Measurements from ENCODE around the gene ABI3BP. TPM values are rescaled to one million over a fixed set of nuclear protein-coding genes. Genes with fewer than 3 reads are reported as not detected.

ABI3BP gene
- total RNA-seq, 2 experiments from 2014 or later: not detected

DNA sequence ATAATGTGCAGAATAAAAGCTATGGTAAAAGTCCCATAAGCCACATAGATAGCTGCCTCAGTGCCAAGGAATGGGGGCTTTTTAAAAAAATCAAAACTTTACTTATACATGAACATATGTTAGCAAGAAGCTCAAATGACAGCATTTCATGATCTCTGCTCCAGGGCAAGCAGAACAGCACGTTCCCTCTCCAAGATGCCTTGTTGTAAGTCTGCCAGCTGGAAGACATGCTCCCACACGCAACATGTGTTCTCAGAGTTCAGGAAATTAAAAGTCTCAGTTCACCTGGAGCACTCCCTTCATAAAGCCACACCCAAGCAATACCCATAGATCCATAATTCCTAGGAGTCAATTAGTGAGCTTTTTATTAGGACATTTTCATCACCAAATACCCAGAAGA is 52.2 kb downstream of the ABI3BP start:
- Histone ChIP-seq H3K9me3 (ENCODE audit: control insufficient read depth in 1 of 2, insufficient read depth in 1 of 2, low read length in 2 of 2) (no peaks in the 10 kb centered on the region), H3K36me3 (ENCODE audit: insufficient read depth, low read length) (no peaks in the 10 kb centered on the region), H3K27ac (ENCODE audit: low read depth in 1 of 2, low read length in 2 of 2) (no peak overlapping the region), H3K27me3 (ENCODE audit: control insufficient read depth in 1 of 2, insufficient read depth in 2 of 2, low read length in 2 of 2) (no peaks in the 10 kb centered on the region), H3K4me3 (ENCODE audit: low read length) (no peak overlapping the region), H3K4me1 (ENCODE audit: insufficient read depth, low read length) (no peaks in the 10 kb centered on the region)
- intact Hi-C loops (cut with DNase I, micrococcal nuclease): no loop called here
- DNase-seq: no peak
- ATAC-seq (ENCODE audit: poor library complexity): no peak
- Mint-ChIP-seq H3K9me3 (no peaks in the 10 kb centered on the region), H3K36me3 (ENCODE audit: low read depth) (no peaks in the 10 kb centered on the region), H3K4me3 (no peak overlapping the region), H3K27me3 (peaks cover 39% of the 10 kb centered on the region), H3K4me1 (ENCODE audit: low read depth) (no peaks in the 10 kb centered on the region), H3K27ac (no peak overlapping the region)
- POLR2A ChIA-PET: no interaction called here
- CTCF ChIA-PET: no interaction called here
- TF ChIP-seq, protein P1, sequence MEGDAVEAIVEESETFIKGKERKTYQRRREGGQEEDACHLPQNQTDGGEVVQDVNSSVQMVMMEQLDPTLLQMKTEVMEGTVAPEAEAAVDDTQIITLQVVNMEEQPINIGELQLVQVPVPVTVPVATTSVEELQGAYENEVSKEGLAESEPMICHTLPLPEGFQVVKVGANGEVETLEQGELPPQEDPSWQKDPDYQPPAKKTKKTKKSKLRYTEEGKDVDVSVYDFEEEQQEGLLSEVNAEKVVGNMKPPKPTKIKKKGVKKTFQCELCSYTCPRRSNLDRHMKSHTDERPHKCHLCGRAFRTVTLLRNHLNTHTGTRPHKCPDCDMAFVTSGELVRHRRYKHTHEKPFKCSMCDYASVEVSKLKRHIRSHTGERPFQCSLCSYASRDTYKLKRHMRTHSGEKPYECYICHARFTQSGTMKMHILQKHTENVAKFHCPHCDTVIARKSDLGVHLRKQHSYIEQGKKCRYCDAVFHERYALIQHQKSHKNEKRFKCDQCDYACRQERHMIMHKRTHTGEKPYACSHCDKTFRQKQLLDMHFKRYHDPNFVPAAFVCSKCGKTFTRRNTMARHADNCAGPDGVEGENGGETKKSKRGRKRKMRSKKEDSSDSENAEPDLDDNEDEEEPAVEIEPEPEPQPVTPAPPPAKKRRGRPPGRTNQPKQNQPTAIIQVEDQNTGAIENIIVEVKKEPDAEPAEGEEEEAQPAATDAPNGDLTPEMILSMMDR (IDR thresholded peaks at IDR 0.05): no peak

GRCh38 chr3:100936931-100937330 is 56.3 kb downstream of the ABI3BP start:
- no peak overlapping the region for H3K4me3 ChIP-seq (ENCODE audit: low read length)
- no peaks in the 10 kb centered on the region for H3K9me3 ChIP-seq (ENCODE audit: control insufficient read depth in 1 of 2, insufficient read depth in 1 of 2, low read length in 2 of 2)
- intact Hi-C loops (cut with DNase I, micrococcal nuclease): no loop called here
- TF ChIP-seq, protein P1 (IDR thresholded peaks at IDR 0.05): no peak
- DNase-seq: no peak
- no peaks in the 10 kb centered on the region for H3K4me1 Mint-ChIP-seq (ENCODE audit: low read depth)
- H3K9me3 Mint-ChIP-seq: no peaks in the 10 kb centered on the region
- no peak overlapping the region for H3K4me3 Mint-ChIP-seq
- H3K27me3 Mint-ChIP-seq: peaks cover 28% of the 10 kb centered on the region
- CTCF ChIA-PET: no interaction called here
- ATAC-seq (ENCODE audit: poor library complexity): no peak
- H3K36me3 ChIP-seq (ENCODE audit: insufficient read depth, low read length): no peaks in the 10 kb centered on the region
- H3K4me1 ChIP-seq (ENCODE audit: insufficient read depth, low read length): no peaks in the 10 kb centered on the region
- H3K27ac ChIP-seq (ENCODE audit: low read depth in 1 of 2, low read length in 2 of 2): no peak overlapping the region
- no peaks in the 10 kb centered on the region for H3K27me3 ChIP-seq (ENCODE audit: control insufficient read depth in 1 of 2, insufficient read depth in 2 of 2, low read length in 2 of 2)
- POLR2A ChIA-PET: no interaction called here
- H3K27ac Mint-ChIP-seq: no peak overlapping the region
- no peaks in the 10 kb centered on the region for H3K36me3 Mint-ChIP-seq (ENCODE audit: low read depth)

GRCh38 chr3:100932491-100932890 is 60.7 kb downstream of the ABI3BP start:
- Histone ChIP-seq H3K4me3 (ENCODE audit: low read length) (no peak overlapping the region), H3K4me1 (ENCODE audit: insufficient read depth, low read length) (no peaks in the 10 kb centered on the region), H3K9me3 (ENCODE audit: control insufficient read depth in 1 of 2, insufficient read depth in 1 of 2, low read length in 2 of 2) (no peaks in the 10 kb centered on the region), H3K27ac (ENCODE audit: low read depth in 1 of 2, low read length in 2 of 2) (no peak overlapping the region), H3K27me3 (ENCODE audit: control insufficient read depth in 1 of 2, insufficient read depth in 2 of 2, low read length in 2 of 2) (no peaks in the 10 kb centered on the region), H3K36me3 (ENCODE audit: insufficient read depth, low read length) (no peaks in the 10 kb centered on the region)
- ChIA-PET CTCF (no interaction called here), POLR2A (no interaction called here)
- H3K36me3 Mint-ChIP-seq (ENCODE audit: low read depth): no peaks in the 10 kb centered on the region
- no peak overlapping the region for H3K4me3 Mint-ChIP-seq
- TF ChIP-seq, protein P1 (IDR thresholded peaks at IDR 0.05): no peak
- H3K9me3 Mint-ChIP-seq: no peaks in the 10 kb centered on the region
- H3K27ac Mint-ChIP-seq: no peak overlapping the region
- no peaks in the 10 kb centered on the region for H3K4me1 Mint-ChIP-seq (ENCODE audit: low read depth)
- no peak for DNase-seq
- no peak for ATAC-seq (ENCODE audit: poor library complexity)
- peaks cover 6% of the 10 kb centered on the region for H3K27me3 Mint-ChIP-seq
- intact Hi-C loops (cut with DNase I, micrococcal nuclease): no loop called here

Measured in CD4-positive, alpha-beta T cell (primary cell).